ENCODE measurements around the gene CRELD2. TPM values are rescaled to one million over a fixed set of nuclear protein-coding genes. Genes with fewer than 3 reads are reported as not detected.

CRELD2 gene
- total and polyA plus RNA-seq, 2 of the 13 experiments (the other 11 are each of a cell fraction or from before 2014, with no cell fraction given) = 17.2 to 44.7 TPM

GRCh38 chr22:49917974-49918910 is at the start of gene CRELD2, which contains the start of gene ALG12 (continued):
- no peak for TF ChIP-seq ZNF589 (CRISPR knock-in tag; conservative IDR thresholded peaks at IDR 0.05)
- peak; percentile 36 for TF ChIP-seq XRCC5 (optimal IDR thresholded peaks at IDR 0.05; ENCODE audit: low read length)
- TF ChIP-seq, protein P1, sequence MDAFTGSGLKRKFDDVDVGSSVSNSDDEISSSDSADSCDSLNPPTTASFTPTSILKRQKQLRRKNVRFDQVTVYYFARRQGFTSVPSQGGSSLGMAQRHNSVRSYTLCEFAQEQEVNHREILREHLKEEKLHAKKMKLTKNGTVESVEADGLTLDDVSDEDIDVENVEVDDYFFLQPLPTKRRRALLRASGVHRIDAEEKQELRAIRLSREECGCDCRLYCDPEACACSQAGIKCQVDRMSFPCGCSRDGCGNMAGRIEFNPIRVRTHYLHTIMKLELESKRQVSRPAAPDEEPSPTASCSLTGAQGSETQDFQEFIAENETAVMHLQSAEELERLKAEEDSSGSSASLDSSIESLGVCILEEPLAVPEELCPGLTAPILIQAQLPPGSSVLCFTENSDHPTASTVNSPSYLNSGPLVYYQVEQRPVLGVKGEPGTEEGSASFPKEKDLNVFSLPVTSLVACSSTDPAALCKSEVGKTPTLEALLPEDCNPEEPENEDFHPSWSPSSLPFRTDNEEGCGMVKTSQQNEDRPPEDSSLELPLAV (CRISPR knock-in tag; conservative IDR thresholded peaks at IDR 0.05; ENCODE audit: low read depth) = no peak
- TF ChIP-seq GABPB1 (CRISPR knock-in tag; IDR thresholded peaks at IDR 0.05) = peak; percentile 84
- peak; percentile 81 for TF ChIP-seq NFYC (CRISPR knock-in tag; IDR thresholded peaks at IDR 0.05)
- TF ChIP-seq ZNF124 (CRISPR knock-in tag; IDR thresholded peaks at IDR 0.05) = peak; percentile 63; the same call in 1 of the 2 replicates
- TF ChIP-seq ZNF275 (CRISPR knock-in tag; IDR thresholded peaks at IDR 0.05; ENCODE audit: borderline replicate concordance) = 0 out of 2 replicates have a peak, but pooled peaks have one; percentile 23
- TF ChIP-seq MATR3 (CRISPR knock-in tag; IDR thresholded peaks at IDR 0.05) = no peak
- TF ChIP-seq CC2D1A (CRISPR knock-in tag; IDR thresholded peaks at IDR 0.05) = no peak
- TF ChIP-seq KMT2B (CRISPR knock-in tag; IDR thresholded peaks at IDR 0.05) = peak; percentile 74
- TF ChIP-seq MEIS2 (CRISPR knock-in tag; IDR thresholded peaks at IDR 0.05) = no peak; the same call in 1 of the 2 replicates
- peak; percentile 40; the same call in 1 of the 2 replicates for TF ChIP-seq ZNF547 (CRISPR knock-in tag; IDR thresholded peaks at IDR 0.05)
- TF ChIP-seq, protein P2, sequence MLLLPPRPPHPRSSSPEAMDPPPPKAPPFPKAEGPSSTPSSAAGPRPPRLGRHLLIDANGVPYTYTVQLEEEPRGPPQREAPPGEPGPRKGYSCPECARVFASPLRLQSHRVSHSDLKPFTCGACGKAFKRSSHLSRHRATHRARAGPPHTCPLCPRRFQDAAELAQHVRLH (CRISPR knock-in tag; IDR thresholded peaks at IDR 0.05; ENCODE audit: borderline replicate concordance, low read depth) = no peak
- TF ChIP-seq, protein P3, sequence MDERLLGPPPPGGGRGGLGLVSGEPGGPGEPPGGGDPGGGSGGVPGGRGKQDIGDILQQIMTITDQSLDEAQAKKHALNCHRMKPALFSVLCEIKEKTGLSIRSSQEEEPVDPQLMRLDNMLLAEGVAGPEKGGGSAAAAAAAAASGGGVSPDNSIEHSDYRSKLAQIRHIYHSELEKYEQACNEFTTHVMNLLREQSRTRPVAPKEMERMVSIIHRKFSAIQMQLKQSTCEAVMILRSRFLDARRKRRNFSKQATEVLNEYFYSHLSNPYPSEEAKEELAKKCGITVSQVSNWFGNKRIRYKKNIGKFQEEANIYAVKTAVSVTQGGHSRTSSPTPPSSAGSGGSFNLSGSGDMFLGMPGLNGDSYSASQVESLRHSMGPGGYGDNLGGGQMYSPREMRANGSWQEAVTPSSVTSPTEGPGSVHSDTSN (CRISPR knock-in tag; IDR thresholded peaks at IDR 0.05) = no peak
- TF ChIP-seq ZNF484 (CRISPR knock-in tag; IDR thresholded peaks at IDR 0.05; ENCODE audit: borderline replicate concordance, low read depth) = no peak
- no peak for TF ChIP-seq SMARCE1 (IDR thresholded peaks at IDR 0.05; ENCODE audit: borderline replicate concordance)
- TF ChIP-seq ZNF724P (CRISPR knock-in tag; IDR thresholded peaks at IDR 0.05; ENCODE audit: borderline replicate concordance) = no peak; the same call in 1 of the 2 replicates
- TF ChIP-seq, protein P4, sequence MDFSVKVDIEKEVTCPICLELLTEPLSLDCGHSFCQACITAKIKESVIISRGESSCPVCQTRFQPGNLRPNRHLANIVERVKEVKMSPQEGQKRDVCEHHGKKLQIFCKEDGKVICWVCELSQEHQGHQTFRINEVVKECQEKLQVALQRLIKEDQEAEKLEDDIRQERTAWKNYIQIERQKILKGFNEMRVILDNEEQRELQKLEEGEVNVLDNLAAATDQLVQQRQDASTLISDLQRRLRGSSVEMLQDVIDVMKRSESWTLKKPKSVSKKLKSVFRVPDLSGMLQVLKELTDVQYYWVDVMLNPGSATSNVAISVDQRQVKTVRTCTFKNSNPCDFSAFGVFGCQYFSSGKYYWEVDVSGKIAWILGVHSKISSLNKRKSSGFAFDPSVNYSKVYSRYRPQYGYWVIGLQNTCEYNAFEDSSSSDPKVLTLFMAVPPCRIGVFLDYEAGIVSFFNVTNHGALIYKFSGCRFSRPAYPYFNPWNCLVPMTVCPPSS (IDR thresholded peaks at IDR 0.05) = no peak
- no peak for TF ChIP-seq ADNP (CRISPR knock-in tag; IDR thresholded peaks at IDR 0.05)
- no peak for TF ChIP-seq NFIC (IDR thresholded peaks at IDR 0.05; ENCODE audit: low read length)
- TF ChIP-seq DPF2 (CRISPR knock-in tag; IDR thresholded peaks at IDR 0.05; ENCODE audit: borderline replicate concordance, low read depth) = no peak
- TF ChIP-seq FOXK1 (CRISPR knock-in tag; IDR thresholded peaks at IDR 0.05; ENCODE audit: borderline replicate concordance, low read depth) = 0 out of 2 replicates have a peak, but pooled peaks have one; percentile 32
- peak; percentile 75 for TF ChIP-seq SAP130 (CRISPR knock-in tag; IDR thresholded peaks at IDR 0.05; ENCODE audit: low read depth)
- peak; percentile 65 for TF ChIP-seq ZMYM4 (CRISPR knock-in tag; IDR thresholded peaks at IDR 0.05)
- TF ChIP-seq POLR2AphosphoS5 (IDR thresholded peaks at IDR 0.05; ENCODE audit: low read depth, low read length) = peak; percentile 45; the same call in 1 of the 2 replicates

All from HepG2 (cell line).